K562 (cell line): ENCODE results near the gene ANKRD49. TPM values are rescaled to one million over a fixed set of nuclear protein-coding genes. Genes with fewer than 3 reads are reported as not detected.
A peak's percentile ranks its signal among the peaks of the same experiment; 100 is the strongest.

Source experiments
- C11orf30 ChIP-seq: fragments of 450-650 bp; IDR thresholded peaks from 2 replicates; pipeline ENCODE4 v1.6.1; 2016; ENCODE audit warnings: low read depth, mild to moderate bottlenecking
- ELF1 ChIP-seq: fragments of 200-800 bp; sonication (Bioruptor generic); IDR thresholded peaks from 2 replicates; pipeline ENCODE4 v1.6.1; 2016; ENCODE audit warnings: missing genetic modification characterization, missing compliant biosample characterization
- EP400 ChIP-seq: fragments of 450-650 bp; IDR thresholded peaks from 2 replicates; pipeline ENCODE4 v1.6.1; 2017; ENCODE audit warnings: antibody characterized with exemption, mild to moderate bottlenecking, moderate library complexity
- GTF2A2 ChIP-seq: IDR thresholded peaks from 2 replicates; pipeline ENCODE4 v1.6.1; 2016; ENCODE audit warnings: mild to moderate bottlenecking, missing genetic modification characterization, missing compliant biosample characterization
- PRMT5 ChIP-seq: sonication (generic); formaldehyde crosslinking; IDR thresholded peaks from 2 replicates; pipeline ENCODE4 v1.5.0; 2020; ENCODE audit warnings: missing genetic modification reagents
- PTTG1 ChIP-seq: fragments of 450-650 bp; IDR thresholded peaks from 2 replicates; pipeline ENCODE4 v1.6.1; 2016; ENCODE audit warnings: low read depth, mild to moderate bottlenecking, missing genetic modification characterization, missing compliant biosample characterization
- TCF7L2 ChIP-seq: fragments of 150-350 bp; IDR thresholded peaks from 2 replicates; pipeline ENCODE4 v1.6.1; 2016; ENCODE audit warnings: low read depth, mild to moderate bottlenecking, low read length, moderate library complexity
- TEAD2 ChIP-seq: fragments of 450-650 bp; IDR thresholded peaks from 2 replicates; pipeline ENCODE4 v1.6.1; 2016; ENCODE audit warnings: missing genetic modification characterization, control low read depth, missing compliant biosample characterization
- polyA plus RNA-seq, 8 experiments: library from polyadenylated mRNA; depleted of rRNA in 4 of 8; stranded (reverse) in 5 of 8; unstranded in 3 of 8; fragments of >200 nt; fragmentation: Nextera tagmentation in 2 of 8; fragmentation: Illumina TruSeq in 1 of 8; extraction: Ambion mirVana in 2 of 8; extraction: Trizol in 1 of 8; gene quantifications; 2 replicates each; pipeline versions ENCODE4 v1.2.1 to v1.2.3, GENCODE V29; 2011 to 2014; ENCODE audit warnings: inconsistent platforms in 1 of 8, missing spikeins in 1 of 8
- total RNA-seq, 7 experiments: library from RNA; depleted of rRNA in 6 of 7; stranded (reverse); fragments of >200 nt in 6 of 7; fragmentation: Illumina TruSeq in 2 of 7; extraction: Trizol in 2 of 7; gene quantifications; 2 replicates each; pipeline versions ENCODE4 v1.2.1 to v1.2.3, GENCODE V29; 2011 to 2021; ENCODE audit warnings: low replicate concordance in 1 of 7
- TF ChIP-seq, protein P1 (sequence below): fragments of 450-650 bp; IDR thresholded peaks from 2 replicates; pipeline ENCODE4 v1.6.1; 2016; ENCODE audit warnings: mild to moderate bottlenecking
- TF ChIP-seq, protein P2 (sequence below): sonication (generic); formaldehyde crosslinking; IDR thresholded peaks from 2 replicates; pipeline ENCODE4 v1.4.0; 2020; ENCODE audit warnings: mild to moderate bottlenecking, missing genetic modification reagents
- TF ChIP-seq, protein P3 (sequence below): IDR thresholded peaks from 2 replicates; pipeline ENCODE4 v1.6.1; 2011; ENCODE audit not compliant: insufficient read length; ENCODE audit errors: extremely low read depth
- TF ChIP-seq, protein P4 (sequence below): fragments of 450-650 bp; formaldehyde crosslinking; IDR thresholded peaks from 2 replicates; pipeline ENCODE4 v1.4.0; 2020; ENCODE audit warnings: mild to moderate bottlenecking, moderate library complexity
- TF ChIP-seq, protein P5 (sequence below): sonication (generic); formaldehyde crosslinking; IDR thresholded peaks from 2 replicates; pipeline ENCODE4 v1.8.0; 2022; ENCODE audit warnings: missing genetic modification reagents, mild to moderate bottlenecking, borderline replicate concordance
- TF ChIP-seq, protein P6 (sequence below), 2 experiments: fragments of 450-650 bp in 1 of 2; sonication (generic) in 1 of 2; formaldehyde crosslinking in 1 of 2; IDR thresholded peaks in 1 of 2; conservative IDR thresholded peaks in 1 of 2; 2 replicates each; pipeline versions ENCODE4 v1.6.1 to v1.8.1; 2016 to 2023; ENCODE audit warnings: mild to moderate bottlenecking in 2 of 2, moderate library complexity in 2 of 2, inconsistent platforms in 1 of 2, missing genetic modification reagents in 1 of 2
- TF ChIP-seq, protein P7 (sequence below): IDR thresholded peaks from 2 replicates; pipeline ENCODE4 v1.6.1; 2012; ENCODE audit warnings: low read depth, low read length, improper control_type of control experiment, borderline replicate concordance

Gene ANKRD49
- total and polyA plus RNA-seq, 9 of the 15 experiments (the other 6 are each of a cell fraction or from before 2014, with no cell fraction given) = 13.4 to 43.5 (median 30.6) TPM

DNA sequence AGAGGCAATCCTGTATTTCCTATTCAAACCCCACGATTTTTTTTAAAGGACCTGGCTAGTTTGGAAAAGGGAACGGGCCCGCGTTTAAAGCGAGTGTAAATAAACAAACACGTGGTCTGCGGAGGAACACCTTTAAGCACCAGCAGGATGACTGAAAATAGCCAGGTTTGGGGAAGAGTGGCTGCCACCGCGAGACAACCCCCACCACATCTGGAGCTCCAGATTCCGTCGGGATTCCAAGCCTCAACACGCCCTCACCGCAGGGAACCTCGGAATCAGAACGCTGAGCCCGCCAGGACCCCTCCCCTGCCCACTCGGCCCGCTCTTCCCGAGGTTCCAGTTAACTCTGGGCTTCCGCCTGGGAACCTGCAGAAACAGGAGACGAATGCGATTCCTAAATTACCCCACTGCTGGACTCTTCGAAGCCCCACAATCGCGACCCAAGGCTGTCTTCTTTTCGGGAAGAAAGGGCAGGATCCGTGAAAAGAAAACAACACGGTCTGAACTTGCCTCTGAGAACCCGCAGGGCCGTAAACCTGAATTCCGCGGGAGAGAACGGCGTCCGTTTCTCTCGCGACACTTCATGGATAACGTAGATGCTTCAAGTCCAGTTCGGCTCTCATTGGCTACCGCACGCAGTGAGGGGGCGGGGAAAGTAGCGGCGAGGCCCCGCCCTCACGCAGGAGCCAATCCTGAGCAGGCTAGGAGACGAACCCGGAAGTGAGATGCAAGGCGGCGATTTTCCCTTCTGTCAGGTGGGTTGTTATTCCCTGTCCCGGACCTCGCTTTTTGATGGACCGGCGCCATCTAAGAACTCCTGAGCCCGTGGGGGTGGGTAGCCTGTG is at the start of gene ANKRD49, which contains the start of gene MRE11 (continued):
- TF ChIP-seq EP400 = peak; percentile 86
- peak; percentile 48 for TF ChIP-seq C11orf30
- TF ChIP-seq, protein P1, sequence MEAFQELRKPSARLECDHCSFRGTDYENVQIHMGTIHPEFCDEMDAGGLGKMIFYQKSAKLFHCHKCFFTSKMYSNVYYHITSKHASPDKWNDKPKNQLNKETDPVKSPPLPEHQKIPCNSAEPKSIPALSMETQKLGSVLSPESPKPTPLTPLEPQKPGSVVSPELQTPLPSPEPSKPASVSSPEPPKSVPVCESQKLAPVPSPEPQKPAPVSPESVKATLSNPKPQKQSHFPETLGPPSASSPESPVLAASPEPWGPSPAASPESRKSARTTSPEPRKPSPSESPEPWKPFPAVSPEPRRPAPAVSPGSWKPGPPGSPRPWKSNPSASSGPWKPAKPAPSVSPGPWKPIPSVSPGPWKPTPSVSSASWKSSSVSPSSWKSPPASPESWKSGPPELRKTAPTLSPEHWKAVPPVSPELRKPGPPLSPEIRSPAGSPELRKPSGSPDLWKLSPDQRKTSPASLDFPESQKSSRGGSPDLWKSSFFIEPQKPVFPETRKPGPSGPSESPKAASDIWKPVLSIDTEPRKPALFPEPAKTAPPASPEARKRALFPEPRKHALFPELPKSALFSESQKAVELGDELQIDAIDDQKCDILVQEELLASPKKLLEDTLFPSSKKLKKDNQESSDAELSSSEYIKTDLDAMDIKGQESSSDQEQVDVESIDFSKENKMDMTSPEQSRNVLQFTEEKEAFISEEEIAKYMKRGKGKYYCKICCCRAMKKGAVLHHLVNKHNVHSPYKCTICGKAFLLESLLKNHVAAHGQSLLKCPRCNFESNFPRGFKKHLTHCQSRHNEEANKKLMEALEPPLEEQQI = peak; percentile 56; the same call in 1 of the 2 replicates
- TF ChIP-seq TEAD2 (tag) = no peak
- TF ChIP-seq, protein P2, sequence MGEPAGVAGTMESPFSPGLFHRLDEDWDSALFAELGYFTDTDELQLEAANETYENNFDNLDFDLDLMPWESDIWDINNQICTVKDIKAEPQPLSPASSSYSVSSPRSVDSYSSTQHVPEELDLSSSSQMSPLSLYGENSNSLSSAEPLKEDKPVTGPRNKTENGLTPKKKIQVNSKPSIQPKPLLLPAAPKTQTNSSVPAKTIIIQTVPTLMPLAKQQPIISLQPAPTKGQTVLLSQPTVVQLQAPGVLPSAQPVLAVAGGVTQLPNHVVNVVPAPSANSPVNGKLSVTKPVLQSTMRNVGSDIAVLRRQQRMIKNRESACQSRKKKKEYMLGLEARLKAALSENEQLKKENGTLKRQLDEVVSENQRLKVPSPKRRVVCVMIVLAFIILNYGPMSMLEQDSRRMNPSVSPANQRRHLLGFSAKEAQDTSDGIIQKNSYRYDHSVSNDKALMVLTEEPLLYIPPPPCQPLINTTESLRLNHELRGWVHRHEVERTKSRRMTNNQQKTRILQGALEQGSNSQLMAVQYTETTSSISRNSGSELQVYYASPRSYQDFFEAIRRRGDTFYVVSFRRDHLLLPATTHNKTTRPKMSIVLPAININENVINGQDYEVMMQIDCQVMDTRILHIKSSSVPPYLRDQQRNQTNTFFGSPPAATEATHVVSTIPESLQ (CRISPR knock-in tag) = no peak; the same call in 1 of the 2 replicates
- TF ChIP-seq, protein P3, sequence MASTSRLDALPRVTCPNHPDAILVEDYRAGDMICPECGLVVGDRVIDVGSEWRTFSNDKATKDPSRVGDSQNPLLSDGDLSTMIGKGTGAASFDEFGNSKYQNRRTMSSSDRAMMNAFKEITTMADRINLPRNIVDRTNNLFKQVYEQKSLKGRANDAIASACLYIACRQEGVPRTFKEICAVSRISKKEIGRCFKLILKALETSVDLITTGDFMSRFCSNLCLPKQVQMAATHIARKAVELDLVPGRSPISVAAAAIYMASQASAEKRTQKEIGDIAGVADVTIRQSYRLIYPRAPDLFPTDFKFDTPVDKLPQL = no peak
- TF ChIP-seq ELF1 (tag) = peak; percentile 98
- no peak for TF ChIP-seq GTF2A2 (tag)
- TF ChIP-seq, protein P4, sequence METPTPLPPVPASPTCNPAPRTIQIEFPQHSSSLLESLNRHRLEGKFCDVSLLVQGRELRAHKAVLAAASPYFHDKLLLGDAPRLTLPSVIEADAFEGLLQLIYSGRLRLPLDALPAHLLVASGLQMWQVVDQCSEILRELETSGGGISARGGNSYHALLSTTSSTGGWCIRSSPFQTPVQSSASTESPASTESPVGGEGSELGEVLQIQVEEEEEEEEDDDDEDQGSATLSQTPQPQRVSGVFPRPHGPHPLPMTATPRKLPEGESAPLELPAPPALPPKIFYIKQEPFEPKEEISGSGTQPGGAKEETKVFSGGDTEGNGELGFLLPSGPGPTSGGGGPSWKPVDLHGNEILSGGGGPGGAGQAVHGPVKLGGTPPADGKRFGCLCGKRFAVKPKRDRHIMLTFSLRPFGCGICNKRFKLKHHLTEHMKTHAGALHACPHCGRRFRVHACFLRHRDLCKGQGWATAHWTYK (CRISPR knock-in tag) = no peak
- TF ChIP-seq TCF7L2 = no peak
- TF ChIP-seq, protein P5, sequence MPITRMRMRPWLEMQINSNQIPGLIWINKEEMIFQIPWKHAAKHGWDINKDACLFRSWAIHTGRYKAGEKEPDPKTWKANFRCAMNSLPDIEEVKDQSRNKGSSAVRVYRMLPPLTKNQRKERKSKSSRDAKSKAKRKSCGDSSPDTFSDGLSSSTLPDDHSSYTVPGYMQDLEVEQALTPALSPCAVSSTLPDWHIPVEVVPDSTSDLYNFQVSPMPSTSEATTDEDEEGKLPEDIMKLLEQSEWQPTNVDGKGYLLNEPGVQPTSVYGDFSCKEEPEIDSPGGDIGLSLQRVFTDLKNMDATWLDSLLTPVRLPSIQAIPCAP = no peak
- TF ChIP-seq, protein P6, sequence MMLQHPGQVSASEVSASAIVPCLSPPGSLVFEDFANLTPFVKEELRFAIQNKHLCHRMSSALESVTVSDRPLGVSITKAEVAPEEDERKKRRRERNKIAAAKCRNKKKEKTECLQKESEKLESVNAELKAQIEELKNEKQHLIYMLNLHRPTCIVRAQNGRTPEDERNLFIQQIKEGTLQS (IDR thresholded peaks at IDR 0.05) = no peak
- TF ChIP-seq, protein P6 (CRISPR knock-in tag; conservative IDR thresholded peaks at IDR 0.05) = peak; percentile 45; the same call in 1 of the 2 replicates
- no peak for TF ChIP-seq PTTG1 (tag)
- TF ChIP-seq PRMT5 (CRISPR knock-in tag) = no peak
- TF ChIP-seq, protein P7, sequence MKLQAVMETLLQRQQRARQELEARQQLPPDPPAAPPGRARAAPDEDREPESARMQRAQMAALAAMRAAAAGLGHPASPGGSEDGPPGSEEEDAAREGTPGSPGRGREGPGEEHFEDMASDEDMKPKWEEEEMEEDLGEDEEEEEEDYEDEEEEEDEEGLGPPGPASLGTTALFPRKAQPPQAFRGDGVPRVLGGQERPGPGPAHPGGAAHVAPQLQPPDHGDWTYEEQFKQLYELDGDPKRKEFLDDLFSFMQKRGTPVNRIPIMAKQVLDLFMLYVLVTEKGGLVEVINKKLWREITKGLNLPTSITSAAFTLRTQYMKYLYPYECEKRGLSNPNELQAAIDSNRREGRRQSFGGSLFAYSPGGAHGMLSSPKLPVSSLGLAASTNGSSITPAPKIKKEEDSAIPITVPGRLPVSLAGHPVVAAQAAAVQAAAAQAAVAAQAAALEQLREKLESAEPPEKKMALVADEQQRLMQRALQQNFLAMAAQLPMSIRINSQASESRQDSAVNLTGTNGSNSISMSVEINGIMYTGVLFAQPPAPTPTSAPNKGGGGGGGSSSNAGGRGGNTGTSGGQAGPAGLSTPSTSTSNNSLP = no peak
